Upper lobe of left lung (tissue), 4 donors: ENCODE results near the gene TMEM94.

Experiments used
- EP300 ChIP-seq, 4 donors: sonication (generic); formaldehyde crosslinking; IDR thresholded peaks; one replicate each; pipeline ENCODE4 v1.5.1; 2017; ENCODE audit warnings: antibody characterized with exemption in 4 of 4, control low read depth in 2 of 4
- POLR2A ChIP-seq, 4 donors: fragments of 450-650 bp; IDR thresholded peaks; one replicate each; pipeline ENCODE4 v1.5.1; 2016 to 2017; ENCODE audit warnings: antibody characterized with exemption in 4 of 4, mild to moderate bottlenecking in 2 of 4
- TF ChIP-seq, protein P1 (sequence below), 6 experiments: fragments of 450-650 bp in 4 of 6; fragments of 200-600 bp in 2 of 6; sonication (generic) in 2 of 6; IDR thresholded peaks; one replicate each; pipeline ENCODE4 v1.5.1; 2016 to 2019; ENCODE audit warnings: antibody characterized with exemption in 6 of 6

DNA sequence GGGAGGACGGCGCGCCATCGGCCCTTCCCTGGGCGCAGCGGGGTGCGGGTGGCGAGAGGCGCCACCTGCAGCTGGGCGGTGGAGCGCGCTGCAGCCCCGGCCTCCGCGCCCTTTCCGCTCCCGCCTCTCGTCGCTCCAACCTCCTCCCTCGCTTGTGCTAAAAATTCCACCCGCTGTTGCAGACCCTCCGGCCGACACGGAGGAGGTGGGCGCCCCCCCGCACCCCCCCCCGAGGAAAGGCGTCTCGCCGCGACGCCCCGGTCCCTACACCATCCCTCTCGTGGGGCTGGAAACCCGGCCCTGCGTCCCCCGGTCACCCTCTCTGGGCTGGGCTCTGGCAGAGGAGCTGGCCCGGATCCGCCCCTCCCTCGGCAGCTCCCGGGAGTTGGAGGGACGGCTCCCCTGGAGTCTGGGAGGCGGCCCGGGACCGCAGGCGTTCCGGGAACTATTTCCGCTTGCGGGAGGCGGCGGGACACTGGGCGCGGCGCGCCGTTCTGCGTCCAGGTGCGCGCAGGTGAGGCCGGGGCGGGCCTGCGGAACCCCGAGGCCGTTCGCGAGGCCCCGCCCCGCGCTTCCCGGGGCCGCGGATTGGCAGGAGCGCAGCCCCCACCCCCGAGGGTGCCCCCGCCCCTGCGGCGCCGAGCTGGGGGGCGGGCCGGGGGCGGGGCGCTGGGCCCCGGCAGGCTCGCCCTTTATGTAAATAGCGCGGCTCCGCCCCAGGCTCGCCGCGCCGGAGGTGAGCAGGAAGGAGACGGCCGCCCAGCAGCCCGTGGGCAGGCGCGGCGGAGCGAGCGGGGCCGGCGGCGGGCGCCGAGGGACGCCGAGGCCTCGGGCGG, 68.8 kb downstream of the TMEM94 start, which contains the start of gene LLGL2:
- TF ChIP-seq, protein P1, sequence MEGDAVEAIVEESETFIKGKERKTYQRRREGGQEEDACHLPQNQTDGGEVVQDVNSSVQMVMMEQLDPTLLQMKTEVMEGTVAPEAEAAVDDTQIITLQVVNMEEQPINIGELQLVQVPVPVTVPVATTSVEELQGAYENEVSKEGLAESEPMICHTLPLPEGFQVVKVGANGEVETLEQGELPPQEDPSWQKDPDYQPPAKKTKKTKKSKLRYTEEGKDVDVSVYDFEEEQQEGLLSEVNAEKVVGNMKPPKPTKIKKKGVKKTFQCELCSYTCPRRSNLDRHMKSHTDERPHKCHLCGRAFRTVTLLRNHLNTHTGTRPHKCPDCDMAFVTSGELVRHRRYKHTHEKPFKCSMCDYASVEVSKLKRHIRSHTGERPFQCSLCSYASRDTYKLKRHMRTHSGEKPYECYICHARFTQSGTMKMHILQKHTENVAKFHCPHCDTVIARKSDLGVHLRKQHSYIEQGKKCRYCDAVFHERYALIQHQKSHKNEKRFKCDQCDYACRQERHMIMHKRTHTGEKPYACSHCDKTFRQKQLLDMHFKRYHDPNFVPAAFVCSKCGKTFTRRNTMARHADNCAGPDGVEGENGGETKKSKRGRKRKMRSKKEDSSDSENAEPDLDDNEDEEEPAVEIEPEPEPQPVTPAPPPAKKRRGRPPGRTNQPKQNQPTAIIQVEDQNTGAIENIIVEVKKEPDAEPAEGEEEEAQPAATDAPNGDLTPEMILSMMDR (IDR thresholded peaks at IDR 0.05) = peak in 5 of 6 experiments; percentile 41 to 73 (median 61)
- TF ChIP-seq POLR2A (IDR thresholded peaks at IDR 0.05) (peak in 3 of 4 donors; percentile 67 to 82 (median 75)), EP300 (IDR thresholded peaks at IDR 0.05) (no peak)
